SK-N-SH (cell line): ENCODE measurements around the gene ACACA. TPM values are rescaled to one million over a fixed set of nuclear protein-coding genes. Genes with fewer than 3 reads are reported as not detected.

ENCODE experiments used
- CTCF ChIA-PET: fragments of 300-600, 350-600 bp; formaldehyde crosslinking; extraction: SDS; loops from one replicate; lab custom pipeline; 2021; lab: Yijun Ruan, JAX
- POLR2A ChIA-PET: fragments of 350-600 bp; sonication (Branson Sonifier 250); formaldehyde crosslinking; extraction: SDS; loops from one replicate; lab custom pipeline; 2020; ENCODE audit warnings: antibody characterized with exemption, inconsistent platforms; lab: Yijun Ruan, JAX
- DNase-seq: peaks from one replicate; pipeline ENCODE4 v3.0.0; 2012
- H2AFZ ChIP-seq: fragments of 200-600 bp; sonication (generic); 2 replicates; pipeline ENCODE4 v1.8.1; 2016; ENCODE audit warnings: antibody characterized with exemption, mild to moderate bottlenecking, low read depth
- H3F3A ChIP-seq: fragments of 200-600 bp; sonication (generic); replicated peaks from 2 replicates; pipeline ENCODE3; 2016; ENCODE audit warnings: antibody characterized with exemption, mild to moderate bottlenecking; ENCODE audit not compliant: insufficient read depth
- H3K27ac ChIP-seq, 2 experiments: fragments of 200-500 bp in 1 of 2; fragments of 200-600 bp in 1 of 2; sonication (Bioruptor generic) in 1 of 2; sonication (generic), shearing (Covaris generic) in 1 of 2; 2 replicates each; pipeline versions ENCODE4 v1.5.1 to v1.6.1; 2014 to 2016; ENCODE audit warnings: low read depth in 2 of 2, inconsistent platforms in 1 of 2, low read length in 1 of 2, mild to moderate bottlenecking in 1 of 2, mixed read lengths in 1 of 2
- H3K27me3 ChIP-seq: fragments of 200-600 bp; sonication (generic), shearing (Covaris generic); 2 replicates; pipeline ENCODE4 v1.6.1; 2016; ENCODE audit warnings: mixed run types; ENCODE audit not compliant: insufficient read depth
- H3K36me3 ChIP-seq, 2 experiments: fragments of 200-500 bp in 1 of 2; fragments of 200-600 bp in 1 of 2; sonication (Bioruptor generic) in 1 of 2; sonication (generic) in 1 of 2; replicated peaks in 1 of 2; 2 replicates each; pipeline versions ENCODE3 to v1.5.1; 2014 to 2016; ENCODE audit warnings: low read length in 1 of 2, mild to moderate bottlenecking in 1 of 2; ENCODE audit not compliant: insufficient read depth in 2 of 2, control insufficient read depth in 1 of 2
- H3K4me1 ChIP-seq, 2 experiments: fragments of 200-500 bp in 1 of 2; fragments of 200-600 bp in 1 of 2; sonication (Bioruptor generic) in 1 of 2; sonication (generic), shearing (Covaris generic) in 1 of 2; 2 replicates each; pipeline versions ENCODE4 v1.5.1 to v1.6.1; 2014 to 2016; ENCODE audit warnings: low read depth in 1 of 2, low read length in 1 of 2, mixed run types in 1 of 2; ENCODE audit not compliant: insufficient read depth in 2 of 2, control insufficient read depth in 1 of 2
- H3K4me2 ChIP-seq: fragments of 200-600 bp; sonication (generic), shearing (Covaris generic); 2 replicates; pipeline ENCODE4 v1.6.1; 2017; ENCODE audit warnings: mixed run types
- H3K4me3 ChIP-seq, 2 experiments: fragments of 200-500 bp in 1 of 2; fragments of 200-600 bp in 1 of 2; sonication (Bioruptor generic) in 1 of 2; sonication (generic), shearing (Covaris generic) in 1 of 2; 2 replicates each; pipeline versions ENCODE4 v1.5.1 to v1.8.1; 2014 to 2016; ENCODE audit warnings: low read depth in 2 of 2, inconsistent platforms in 1 of 2, low read length in 1 of 2, mild to moderate bottlenecking in 1 of 2, mixed read lengths in 1 of 2, moderate library complexity in 1 of 2
- H3K79me2 ChIP-seq: fragments of 200-600 bp; sonication (generic); 2 replicates; pipeline ENCODE4 v1.8.1; 2017; ENCODE audit warnings: mild to moderate bottlenecking; ENCODE audit not compliant: insufficient read depth
- H3K9ac ChIP-seq: fragments of 200-600 bp; sonication (generic); 2 replicates; pipeline ENCODE4 v1.6.1; 2017; ENCODE audit warnings: mixed run types
- H3K9me2 ChIP-seq: fragments of 200-600 bp; sonication (generic); 2 replicates; pipeline ENCODE4 v1.6.1; 2017; ENCODE audit warnings: mixed run types
- H3K9me3 ChIP-seq: fragments of 200-600 bp; sonication (generic); 2 replicates; pipeline ENCODE4 v1.6.1; 2017; ENCODE audit warnings: mixed run types, mild to moderate bottlenecking, moderate library complexity
- H4K20me1 ChIP-seq: fragments of 200-600 bp; sonication (generic); 2 replicates; pipeline ENCODE4 v1.6.1; 2017; ENCODE audit warnings: mild to moderate bottlenecking, mixed run types; ENCODE audit not compliant: insufficient read depth
- CHD2 ChIP-seq: fragments of 150-350 bp; IDR thresholded peaks from 2 replicates; pipeline ENCODE4 v1.6.1; 2018; ENCODE audit warnings: low read length; ENCODE audit not compliant: partially characterized antibody
- ELF1 ChIP-seq: IDR thresholded peaks from 2 replicates; pipeline ENCODE4 v1.4.0; 2012
- EP300 ChIP-seq, 2 experiments: IDR thresholded peaks; 2 replicates each; pipeline versions ENCODE4 v1.4.0 to v1.6.1; 2012; ENCODE audit warnings: borderline replicate concordance in 1 of 2, low read depth in 1 of 2, low read length in 1 of 2
- EZH2phosphoT487 ChIP-seq: fragments of 200-600 bp; sonication (generic); IDR thresholded peaks from 2 replicates; pipeline ENCODE4 v1.6.1; 2017; ENCODE audit warnings: low read depth, mixed run types, mild to moderate bottlenecking, antibody characterized with exemption, moderate library complexity, borderline replicate concordance
- FOXJ3 ChIP-seq: sonication (generic); formaldehyde crosslinking; IDR thresholded peaks from 2 replicates; pipeline ENCODE4 v1.5.1; 2020; ENCODE audit warnings: mild to moderate bottlenecking, missing genetic modification reagents
- GATA2 ChIP-seq: sonication (generic); formaldehyde crosslinking; IDR thresholded peaks from 2 replicates; pipeline ENCODE4 v1.5.0; 2020; ENCODE audit warnings: mild to moderate bottlenecking, missing genetic modification reagents
- IRF3 ChIP-seq: fragments of 150-350 bp; IDR thresholded peaks from 2 replicates; pipeline ENCODE4 v1.6.1; 2016; ENCODE audit warnings: mild to moderate bottlenecking, low read depth, low read length
- MAX ChIP-seq: IDR thresholded peaks from 2 replicates; pipeline ENCODE4 v1.4.0; 2012; ENCODE audit warnings: low read depth
- MEF2A ChIP-seq: IDR thresholded peaks from 2 replicates; pipeline ENCODE4 v1.4.0; 2012; ENCODE audit warnings: low read depth, borderline replicate concordance
- NRF1 ChIP-seq: IDR thresholded peaks from 2 replicates; pipeline ENCODE4 v1.6.1; 2012; ENCODE audit warnings: low read depth, mild to moderate bottlenecking, low read length
- PBX3 ChIP-seq: IDR thresholded peaks from 2 replicates; pipeline ENCODE4; 2012
- RAD21 ChIP-seq: IDR thresholded peaks from 2 replicates; pipeline ENCODE4 v1.6.1; 2012; ENCODE audit warnings: mild to moderate bottlenecking, low read length
- RCOR1 ChIP-seq: fragments of 150-350 bp; IDR thresholded peaks from 2 replicates; pipeline ENCODE4 v1.6.1; 2017; ENCODE audit warnings: antibody characterized with exemption, low read length
- REST ChIP-seq: IDR thresholded peaks from 2 replicates; pipeline ENCODE4 v1.6.1; 2012; ENCODE audit warnings: mild to moderate bottlenecking, low read depth, low read length, moderate library complexity
- RXRA ChIP-seq: IDR thresholded peaks from 2 replicates; pipeline ENCODE4 v1.4.0; 2012; ENCODE audit warnings: low read depth, mild to moderate bottlenecking, borderline replicate concordance
- SIN3A ChIP-seq: IDR thresholded peaks from 2 replicates; pipeline ENCODE4 v1.6.1; 2012; ENCODE audit warnings: low read depth, mild to moderate bottlenecking, low read length, moderate library complexity, borderline replicate concordance
- SMC3 ChIP-seq: IDR thresholded peaks from 2 replicates; pipeline ENCODE4 v1.6.1; 2012; ENCODE audit warnings: low read depth, low read length, improper control_type of control experiment
- TEAD4 ChIP-seq: IDR thresholded peaks from 2 replicates; pipeline ENCODE4 v1.4.0; 2012; ENCODE audit warnings: mild to moderate bottlenecking, borderline replicate concordance; ENCODE audit not compliant: insufficient read depth
- USF2 ChIP-seq: fragments of 150-350 bp; IDR thresholded peaks from 2 replicates; pipeline ENCODE4 v1.6.1; 2017; ENCODE audit warnings: antibody characterized with exemption, low read length, low read depth, borderline replicate concordance
- ZBTB33 ChIP-seq: IDR thresholded peaks from 2 replicates; pipeline ENCODE4 v1.4.0; 2012; ENCODE audit warnings: low read depth, borderline replicate concordance
- WGBS: methylation state at CpG from one replicate; pipeline ENCODE4 v1.1.6; 2017; ENCODE audit warnings: low lambda C conversion rate; 5-methylcytosine and 5-hydroxymethylcytosine counted together
- polyA plus RNA-seq, 3 experiments: library from polyadenylated mRNA; depleted of rRNA; stranded (reverse); fragments of >200 nt; gene quantifications; 2 replicates each; pipeline ENCODE4 v1.2.3, GENCODE V29; 2012

The ACACA gene
- polyA plus RNA-seq, 1 of the 3 experiments (the other 2 are of a cell fraction), result 27.2 TPM

GRCh38 chr17:37082311-37082860 is 324.2 kb downstream of the ACACA start:
- H3K79me2 ChIP-seq, result no peaks in the 10 kb centered on the region
- H3K27me3 ChIP-seq, result no peaks in the 10 kb centered on the region
- no peaks in the 10 kb centered on the region for H3F3A ChIP-seq
- ChIA-PET CTCF (interaction anchor here (1.2 kb wide), 2 partner anchors 35 to 158 kb away, joined by 3 to 5 read pairs; no protein-coding TSS in a partner anchor), POLR2A (no interaction called here)
- H3K9me3 ChIP-seq, result no peaks in the 10 kb centered on the region
- H3K4me3 ChIP-seq, result no peak overlapping the region
- DNase-seq, result no peak
- no peak overlapping the region for H3K4me2 ChIP-seq
- no peaks in the 10 kb centered on the region for H4K20me1 ChIP-seq
- 92% methylated on average over 8 of the region's 8 CpGs for WGBS
- H3K9ac ChIP-seq, result no peak overlapping the region
- H3K9me2 ChIP-seq, result no peaks in the 10 kb centered on the region
- TF ChIP-seq EP300 (IDR thresholded peaks at IDR 0.05; ENCODE audit: borderline replicate concordance in 1 of 2, low read depth in 1 of 2, low read length in 1 of 2), result no peak
- TF ChIP-seq PBX3, result no peak
- TF ChIP-seq SIN3A, result no peak
- no peak for TF ChIP-seq RAD21
- TF ChIP-seq MAX, result no peak
- no peak for TF ChIP-seq USF2
- TF ChIP-seq ELF1, result no peak
- TF ChIP-seq RXRA, result no peak
- TF ChIP-seq NRF1, result no peak
- no peak for TF ChIP-seq SMC3
- no peak for TF ChIP-seq TEAD4
- no peak for TF ChIP-seq IRF3
- no peak for TF ChIP-seq CHD2
- TF ChIP-seq REST, result no peak
- TF ChIP-seq GATA2, result no peak
- no peak for TF ChIP-seq MEF2A
- no peak for TF ChIP-seq EZH2phosphoT487
- TF ChIP-seq FOXJ3, result no peak
- TF ChIP-seq RCOR1, result no peak
- TF ChIP-seq ZBTB33, result no peak
- no peak overlapping the region for H3K27ac ChIP-seq
- H3K4me1 ChIP-seq, result no peaks in the 10 kb centered on the region
- peaks cover 3 to 30% of the 10 kb centered on the region in 2 experiments for H3K36me3 ChIP-seq
- no peak overlapping the region for H2AFZ ChIP-seq
